NOMO-1 treated with dmso at 0.1 percent for 144 hours (cell line): ENCODE results near the gene TOR1B.
"Not testable (repeated sequence)": the region's sequence is repeated elsewhere in the genome, so short reads cannot be mapped to it uniquely, and the experiment has no call there.

Experiments
- DNase-seq: peaks from one replicate; lab custom pipeline; 2025; ENCODE audit not compliant: unreplicated experiment; lab: John Stamatoyannopoulos, UW

Gene TOR1B, protein sequence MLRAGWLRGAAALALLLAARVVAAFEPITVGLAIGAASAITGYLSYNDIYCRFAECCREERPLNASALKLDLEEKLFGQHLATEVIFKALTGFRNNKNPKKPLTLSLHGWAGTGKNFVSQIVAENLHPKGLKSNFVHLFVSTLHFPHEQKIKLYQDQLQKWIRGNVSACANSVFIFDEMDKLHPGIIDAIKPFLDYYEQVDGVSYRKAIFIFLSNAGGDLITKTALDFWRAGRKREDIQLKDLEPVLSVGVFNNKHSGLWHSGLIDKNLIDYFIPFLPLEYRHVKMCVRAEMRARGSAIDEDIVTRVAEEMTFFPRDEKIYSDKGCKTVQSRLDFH

DNA sequence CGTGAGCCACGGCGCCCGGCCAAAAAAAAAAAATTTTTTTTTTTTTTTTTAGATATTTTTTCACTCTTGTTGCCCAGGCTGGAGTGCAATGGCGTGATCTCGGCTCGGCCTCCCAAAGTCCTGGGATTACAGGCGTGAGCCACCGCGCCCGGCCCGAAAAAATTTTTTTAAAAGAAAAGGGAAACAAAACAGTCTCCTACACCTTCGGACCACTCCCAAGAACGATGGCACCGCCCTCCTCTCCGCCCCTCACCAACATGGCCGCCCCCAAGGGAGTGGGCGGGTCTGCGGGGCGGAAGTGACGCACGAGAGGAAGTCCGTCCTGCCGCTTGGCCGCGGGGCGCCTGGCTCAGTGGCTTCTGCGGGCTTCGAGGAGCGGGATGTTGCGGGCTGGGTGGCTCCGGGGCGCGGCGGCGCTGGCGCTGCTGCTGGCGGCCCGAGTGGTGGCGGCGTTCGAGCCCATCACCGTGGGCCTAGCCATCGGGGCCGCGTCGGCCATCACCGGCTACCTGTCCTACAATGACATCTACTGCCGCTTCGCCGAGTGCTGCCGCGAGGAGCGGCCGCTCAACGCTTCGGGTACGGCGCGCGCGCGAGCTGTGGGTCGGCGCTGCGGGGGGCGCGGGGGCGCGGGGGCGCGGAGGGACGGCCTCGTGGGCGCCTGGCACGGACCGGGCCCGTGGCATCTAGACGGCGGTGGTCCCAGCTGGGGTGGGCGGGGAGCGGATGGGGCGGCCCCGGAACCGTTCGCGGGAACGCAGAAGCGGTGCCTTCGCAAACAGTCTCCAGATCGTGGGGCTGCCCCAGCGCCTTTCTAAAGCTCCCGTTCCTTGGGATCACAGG is at the start of gene TOR1B:
Gene TOR1B (plus strand): TSS at position 352 of the 843 bp plus-strand sequence. CDS start 29 bp downstream, at position 381.
- peak; percentile 84 for DNase-seq

DNA sequence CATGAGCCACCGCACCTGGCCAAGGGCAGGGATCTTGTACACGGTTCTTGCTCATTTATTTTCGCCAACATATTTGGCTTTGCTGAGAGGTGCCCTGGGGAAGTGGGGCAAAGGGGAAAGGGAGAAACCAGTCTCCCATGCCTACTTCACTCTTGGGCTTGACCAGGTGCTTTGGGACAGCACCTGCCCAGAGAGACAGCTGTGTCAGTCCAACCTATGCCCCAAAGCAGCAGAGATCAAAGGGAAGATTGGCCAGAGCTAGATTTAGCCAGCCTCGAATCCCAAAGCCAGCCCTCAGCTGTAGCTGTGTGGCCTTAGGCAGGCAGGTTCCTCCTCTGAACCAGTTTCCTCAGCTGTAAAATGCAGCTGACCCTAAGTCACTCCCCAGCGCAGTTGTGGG is 47.8 kb upstream of the TOR1B start:
- DNase-seq: no peak

DNA sequence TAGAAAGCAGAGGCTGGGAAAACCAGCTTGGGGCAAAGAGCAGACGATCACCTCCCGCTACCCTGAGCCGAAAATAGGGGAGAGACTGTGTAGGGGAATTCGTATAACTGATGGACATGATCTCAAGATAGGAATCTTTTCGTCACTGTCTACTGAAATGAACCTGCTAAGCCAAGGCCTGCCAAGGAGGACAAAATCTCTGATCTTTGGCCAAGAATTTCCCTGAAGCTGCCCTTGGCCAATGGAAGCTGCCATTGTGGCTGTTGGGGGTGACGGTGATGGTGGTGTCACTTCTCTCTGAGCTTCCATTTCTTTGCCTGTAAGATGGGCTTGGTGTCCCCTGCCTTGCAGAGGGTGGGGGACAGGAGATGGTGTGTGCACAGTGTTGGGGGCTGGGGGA is 46.8 kb upstream of the TOR1B start:
- no peak for DNase-seq

DNA sequence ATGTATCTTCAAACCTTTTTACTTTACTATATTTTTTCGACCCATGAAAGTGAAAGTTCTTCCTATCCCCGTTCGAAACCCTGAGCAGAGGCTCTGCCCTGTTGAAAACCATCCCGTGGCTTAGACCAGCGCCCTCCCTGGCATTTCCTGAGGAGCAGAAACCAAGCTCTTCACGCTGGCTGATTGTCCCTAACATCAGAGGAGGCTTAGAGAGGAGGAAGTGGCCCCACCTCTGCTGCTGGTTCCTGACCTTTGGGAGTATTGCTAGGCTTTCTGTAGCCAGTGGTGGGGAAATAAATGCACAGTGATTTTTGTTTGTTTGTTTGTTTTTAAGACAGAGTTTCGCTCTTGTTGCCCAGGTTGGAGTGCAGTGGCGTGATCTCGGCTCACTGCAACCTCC is 45.9 kb upstream of the TOR1B start:
- DNase-seq: peak; percentile 7

DNA sequence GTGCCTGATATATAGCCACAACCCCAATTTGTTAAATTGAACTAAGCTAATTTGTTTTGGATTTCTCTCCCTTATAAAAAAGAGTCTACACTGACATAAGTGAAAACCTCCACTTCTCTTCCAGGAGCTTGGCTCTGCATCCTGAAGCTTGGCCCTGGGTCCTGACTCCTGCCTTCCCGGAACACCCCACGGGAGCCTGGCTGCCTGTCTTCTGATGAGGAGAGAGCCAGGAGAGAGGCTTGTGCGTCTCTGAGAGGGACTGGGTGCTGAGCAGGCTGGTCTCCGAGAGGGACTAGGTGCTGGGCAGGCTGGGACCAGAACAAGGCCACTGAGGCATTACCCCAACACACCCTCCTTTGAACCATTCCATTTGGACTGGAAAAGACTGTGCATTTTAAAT is 43.7 kb upstream of the TOR1B start:
- DNase-seq: no peak

DNA sequence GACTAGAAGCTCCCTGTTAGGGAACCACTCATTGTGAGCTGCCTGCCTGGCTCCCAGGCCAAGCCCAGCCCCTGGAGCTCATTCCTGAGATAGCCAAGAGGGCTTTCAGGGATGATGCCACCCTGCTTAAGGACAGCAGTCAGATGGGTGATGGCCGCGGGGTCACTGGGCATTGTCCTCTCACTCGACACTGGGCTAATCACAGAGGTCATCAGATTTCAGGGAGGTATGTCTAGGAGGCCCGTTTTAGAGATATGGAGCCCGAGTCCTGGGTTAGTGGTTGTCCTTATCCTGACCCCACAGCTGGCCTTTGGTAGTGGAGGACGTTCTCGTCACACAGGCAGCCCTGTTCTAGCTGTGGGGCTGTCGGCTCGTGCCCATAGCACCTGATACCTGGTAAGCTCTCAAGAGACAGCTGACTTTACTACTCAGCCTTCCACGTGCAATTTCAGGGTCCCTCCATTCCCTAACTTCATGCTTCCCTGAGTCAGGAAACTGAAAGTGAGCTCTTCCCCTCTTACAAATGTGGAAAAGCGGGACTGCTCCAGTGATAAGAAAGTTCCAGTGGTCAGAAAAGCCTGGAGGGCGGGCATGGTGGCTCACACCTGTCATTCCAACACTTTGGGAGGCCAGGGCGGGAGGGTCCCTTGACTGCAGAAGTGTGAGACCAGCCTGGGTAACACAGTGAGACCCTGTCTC is 43.0 kb upstream of the TOR1B start:
- no peak for DNase-seq

DNA sequence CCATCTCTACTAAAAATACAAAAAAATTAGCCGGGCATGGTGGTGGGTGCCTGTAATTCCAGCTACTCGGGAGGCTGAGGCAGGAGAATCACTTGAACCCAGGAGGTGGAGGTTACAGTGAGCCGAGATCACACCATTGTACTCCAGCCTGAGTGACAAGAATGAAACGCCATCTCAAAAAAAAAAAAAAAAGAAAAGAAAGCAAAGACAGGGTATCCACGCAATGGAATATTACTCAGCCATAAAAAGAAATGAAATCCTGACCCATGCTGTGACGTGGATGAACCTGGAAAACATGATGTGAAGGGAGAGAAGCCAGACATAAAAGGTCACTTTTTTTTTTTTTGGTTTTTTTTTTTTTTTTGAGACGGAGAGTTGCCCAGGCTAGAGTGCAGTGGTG is 42.2 kb upstream of the TOR1B start:
- not testable (repeated sequence) for DNase-seq

DNA sequence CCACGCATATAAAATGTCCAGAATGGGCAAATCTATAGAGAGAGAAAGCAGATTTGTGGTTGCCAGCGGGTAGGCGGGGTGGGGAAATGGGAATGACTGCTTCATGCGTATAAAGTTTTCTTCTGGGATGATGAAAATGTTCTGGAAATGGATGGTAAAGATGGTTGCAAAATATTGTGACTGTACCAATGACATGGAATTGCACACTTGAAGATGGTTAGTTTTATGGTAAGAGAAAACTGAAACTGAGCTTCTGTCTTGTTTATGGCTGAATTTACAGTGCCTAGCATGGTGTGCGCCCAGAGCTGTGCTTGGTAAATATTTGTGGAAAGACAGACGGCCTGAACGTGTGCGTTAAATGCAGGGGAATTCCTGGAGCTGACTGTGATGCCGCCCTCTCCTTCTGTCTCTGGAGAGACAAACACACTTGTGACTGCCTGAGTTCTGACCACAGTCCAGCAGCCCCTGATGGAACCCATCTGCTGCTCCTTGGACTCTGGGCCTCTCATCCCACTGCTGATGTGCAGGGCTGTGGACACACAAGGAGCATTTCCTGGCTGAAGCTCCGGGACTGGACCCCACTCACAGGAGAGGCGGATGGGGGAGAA is 41.6 kb upstream of the TOR1B start:
- DNase-seq: no peak

DNA sequence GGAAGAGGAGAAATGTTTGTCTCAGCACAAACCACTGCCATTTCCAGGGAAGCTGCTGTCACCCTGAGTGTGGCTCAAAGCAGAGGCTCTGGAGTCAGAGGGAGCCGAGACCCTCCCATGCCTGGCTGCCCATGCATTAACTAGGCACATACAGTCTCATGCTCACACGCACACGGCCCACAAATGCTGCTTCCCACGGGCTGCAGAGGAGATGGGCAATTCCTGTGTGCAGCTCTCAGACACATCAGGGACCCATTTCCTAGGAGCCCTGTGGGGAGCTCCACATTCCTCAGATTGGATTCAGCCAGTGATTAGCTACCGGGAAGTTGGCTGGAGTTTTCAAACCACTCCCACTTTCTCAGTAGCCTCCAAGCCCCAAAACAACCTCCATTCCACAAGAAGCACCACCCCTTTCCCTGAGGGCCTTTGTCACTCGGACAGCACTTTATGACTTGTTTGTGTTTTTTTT is 41.0 kb upstream of the TOR1B start:
- no peak for DNase-seq

DNA sequence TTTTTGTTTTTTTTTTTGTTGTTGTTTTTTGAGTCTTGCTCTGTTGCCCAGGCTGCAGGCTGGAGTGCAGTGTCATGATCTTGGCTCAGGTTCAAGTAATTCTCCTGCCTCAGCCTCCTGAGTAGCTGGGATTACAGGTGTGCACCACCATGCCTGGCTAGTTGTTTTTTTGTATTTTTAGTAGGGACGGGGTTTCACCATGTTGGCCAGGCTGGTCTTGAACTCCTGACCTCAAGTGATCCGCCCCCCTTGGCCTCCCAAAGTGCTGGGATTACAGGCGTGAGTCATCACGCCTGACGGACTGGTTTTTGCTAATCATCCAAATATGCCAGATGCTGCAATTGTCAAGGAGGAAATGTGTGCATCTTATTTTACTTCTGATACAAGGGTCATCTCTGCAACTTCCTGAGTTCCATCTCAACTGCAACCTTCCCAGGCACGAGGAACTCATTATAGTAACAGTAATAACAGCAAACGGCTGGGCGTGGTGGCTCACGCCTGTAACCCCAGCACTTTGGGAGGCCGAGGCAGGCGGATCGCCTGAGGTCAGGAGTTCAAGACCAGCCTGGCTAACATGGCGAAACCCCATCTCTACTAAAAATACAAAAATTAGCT is 40.5 kb upstream of the TOR1B start:
- peak; percentile 64 for DNase-seq

DNA sequence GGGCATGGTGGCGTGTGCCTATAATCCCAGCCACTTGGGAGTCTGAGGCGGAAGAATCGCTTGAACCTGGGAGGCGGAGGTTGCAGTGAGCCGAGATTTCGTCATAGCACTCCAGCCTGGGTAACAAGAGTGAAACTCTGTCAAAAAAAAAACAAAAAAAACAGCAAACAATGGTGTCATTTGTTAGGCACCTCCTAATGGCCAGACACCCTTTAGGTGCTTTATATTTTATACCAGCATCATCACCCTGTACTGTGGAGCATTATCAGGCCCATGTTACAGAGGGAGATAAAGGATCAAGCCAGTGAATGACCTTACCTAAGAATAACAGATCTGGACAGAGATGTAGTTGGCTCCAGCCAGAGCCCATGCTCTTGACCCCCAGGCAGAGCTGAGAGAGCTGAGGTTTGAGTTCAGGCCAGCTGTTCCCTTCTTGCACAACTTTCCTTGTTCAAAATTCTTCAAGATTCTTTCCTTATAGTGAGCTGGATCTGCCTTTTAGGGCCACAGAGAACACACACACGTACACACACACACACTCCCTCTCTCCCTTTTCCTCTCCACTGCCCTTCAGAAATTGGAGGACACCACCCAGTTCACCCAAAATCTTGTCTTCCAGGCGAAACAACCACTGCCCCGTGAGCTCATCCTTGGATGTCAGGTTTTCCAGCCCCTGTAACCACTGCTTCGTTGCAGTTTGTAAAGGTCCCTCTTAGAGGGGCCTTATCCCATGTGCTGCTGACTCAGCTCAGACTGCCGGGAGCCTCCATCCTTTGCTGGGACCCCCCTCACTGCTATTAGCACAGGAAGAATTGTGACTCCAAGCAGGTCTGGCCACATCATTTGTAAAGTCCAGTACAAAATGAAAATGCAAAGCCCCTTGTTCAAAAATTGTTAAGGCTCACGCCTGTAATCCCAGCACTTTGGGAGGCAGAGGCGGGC is 39.7 kb upstream of the TOR1B start:
- DNase-seq: peak; percentile 22

DNA sequence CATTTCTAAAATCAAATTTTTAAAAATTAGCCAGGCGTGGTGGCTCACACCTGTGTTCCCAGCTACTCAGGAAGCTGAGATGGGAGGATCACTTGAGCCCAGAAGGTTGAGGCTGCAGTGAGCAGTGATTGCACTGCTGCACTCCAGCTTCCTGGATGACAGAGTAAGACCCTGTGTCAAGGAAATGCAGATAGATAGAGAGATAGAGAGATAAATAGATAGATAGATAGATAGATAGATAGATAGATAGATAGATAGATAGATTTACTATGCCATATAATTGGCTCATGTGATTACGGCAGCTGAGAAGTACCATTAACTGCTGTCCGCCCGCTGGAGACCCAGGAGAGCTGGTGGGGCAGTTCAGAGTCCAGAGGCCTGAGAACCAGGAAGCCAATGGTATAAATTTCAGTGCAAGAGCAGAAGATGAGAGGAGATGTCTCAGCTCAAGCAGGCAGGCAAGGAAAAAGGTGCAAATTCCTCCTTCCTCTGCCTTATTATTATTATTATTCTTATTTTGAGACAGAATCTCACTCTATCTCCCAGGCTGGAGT is 37.1 kb upstream of the TOR1B start:
- DNase-seq: no peak

DNA sequence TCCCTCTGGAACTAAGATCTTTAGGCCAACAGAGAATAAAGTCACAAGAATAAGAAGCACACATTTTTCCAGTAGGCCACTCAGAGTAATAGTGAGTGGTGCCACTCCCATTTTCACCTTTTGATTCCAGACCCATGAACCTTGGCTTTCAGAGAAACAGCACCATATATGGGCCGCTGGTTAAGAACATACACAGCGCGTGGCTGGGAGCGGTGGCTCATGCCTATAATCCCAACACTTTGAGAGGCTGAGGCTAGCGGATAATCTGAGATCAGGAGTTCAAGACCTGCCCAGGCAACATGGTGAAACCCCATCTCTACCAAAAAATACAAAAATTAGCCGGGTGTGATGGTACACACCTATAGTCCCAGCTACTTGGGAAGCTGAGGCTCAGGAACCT is 34.5 kb upstream of the TOR1B start:
- DNase-seq: no peak

DNA sequence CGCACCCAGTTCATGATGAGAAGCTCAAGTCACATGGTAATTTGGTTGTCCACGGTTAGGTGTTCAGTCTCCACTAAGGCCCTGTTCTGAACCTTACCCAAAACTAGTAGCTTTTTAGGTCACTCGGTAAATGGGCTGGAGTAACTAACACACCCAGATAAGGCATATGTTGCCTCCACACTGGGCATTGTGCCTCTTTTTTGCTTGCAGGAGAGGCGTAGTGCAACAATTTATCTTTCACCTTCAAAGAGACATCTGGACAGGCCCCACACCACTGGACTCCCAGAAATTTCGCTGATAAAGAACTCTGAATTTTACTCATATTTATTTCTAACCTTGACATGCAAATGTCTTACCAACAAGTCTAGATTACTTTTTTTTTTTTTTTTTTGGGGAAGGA is 33.3 kb upstream of the TOR1B start:
- no peak for DNase-seq

DNA sequence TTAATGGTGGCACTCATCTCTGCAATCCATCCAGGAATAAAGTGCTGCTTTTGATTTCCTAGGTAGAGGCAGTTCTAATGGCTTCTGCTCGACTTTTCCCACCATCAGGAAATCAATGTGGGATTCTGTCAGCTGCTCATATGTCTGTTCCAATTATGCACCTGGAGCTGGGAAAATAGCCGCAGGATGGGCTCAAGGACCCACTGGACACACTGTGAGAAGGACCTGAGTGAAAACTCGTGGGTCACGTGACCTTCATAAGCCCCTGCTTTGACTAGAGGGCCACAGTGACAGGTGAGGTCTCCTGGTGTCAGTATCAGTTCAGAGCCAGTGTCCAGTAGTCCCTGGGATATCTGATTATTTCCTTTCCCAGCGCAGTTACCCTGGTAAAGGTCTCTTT is 32.2 kb upstream of the TOR1B start:
- no peak for DNase-seq

DNA sequence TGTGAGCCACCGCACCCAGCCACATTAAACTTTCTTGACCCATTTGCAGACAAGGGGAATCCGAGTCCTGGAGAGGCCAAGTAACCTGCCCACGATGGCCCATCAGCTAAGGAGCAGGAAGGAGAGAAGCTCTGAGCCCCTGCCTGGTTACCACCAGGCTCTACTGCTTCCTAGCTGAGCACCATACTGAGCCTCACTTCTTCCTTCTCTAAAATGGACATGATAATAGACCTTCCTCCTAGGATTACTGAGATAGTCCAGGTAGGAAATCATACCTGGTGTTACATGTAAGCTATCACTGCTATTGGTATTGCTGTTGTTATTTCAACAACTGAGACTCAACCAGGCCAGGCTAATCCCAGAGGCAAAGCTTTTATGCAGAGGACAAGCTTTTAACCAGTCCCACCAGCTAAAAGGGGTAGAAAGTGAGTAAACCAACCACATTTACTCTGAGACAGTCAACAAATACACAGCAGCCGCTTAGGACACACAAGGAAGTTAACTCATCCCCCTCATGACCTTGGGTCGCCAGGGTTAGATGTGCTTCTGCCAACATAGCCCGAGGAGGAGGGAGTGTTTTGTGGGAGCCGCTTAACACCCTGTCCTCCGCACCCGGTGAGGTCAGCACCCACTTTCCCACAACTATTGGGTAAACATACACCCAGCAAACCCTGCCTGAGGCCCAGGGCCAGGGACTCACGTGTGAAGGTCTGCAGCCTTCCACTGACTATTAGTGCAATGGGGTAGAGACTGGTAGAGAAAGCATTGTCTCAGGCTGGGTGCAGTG is 29.5 kb upstream of the TOR1B start:
- DNase-seq: peak; percentile 14

DNA sequence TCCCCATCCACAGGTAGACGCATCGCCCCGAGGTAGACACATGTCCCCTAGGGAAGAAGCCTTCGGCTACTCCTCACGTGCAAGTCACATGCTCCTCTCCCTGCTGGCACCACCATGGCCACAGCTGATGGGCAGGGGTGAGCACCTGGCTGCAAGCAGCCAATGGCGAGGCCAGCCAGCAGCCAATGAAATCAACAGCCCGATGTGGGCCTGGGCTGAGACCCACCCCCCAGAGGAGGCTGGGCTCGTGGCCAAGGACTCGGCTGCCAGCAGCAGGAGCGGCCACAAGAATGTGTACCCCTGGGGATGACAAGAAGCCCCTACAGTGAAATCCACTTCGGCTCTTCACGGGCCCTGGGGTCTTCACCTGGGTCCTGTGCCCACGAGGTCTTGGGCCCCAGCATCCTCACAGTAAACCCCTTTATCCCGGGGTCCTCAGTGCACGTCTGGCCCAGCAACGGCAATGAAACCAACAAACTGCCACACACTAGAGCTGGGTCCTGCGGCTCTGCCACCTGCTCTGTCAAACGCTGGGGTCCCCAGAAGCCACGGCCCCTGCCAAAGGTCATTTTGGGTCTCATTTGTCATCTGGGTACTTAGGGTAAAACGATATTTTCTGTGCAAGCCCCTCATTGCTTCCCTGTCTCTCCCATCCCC is 28.1 kb upstream of the TOR1B start:
- no peak for DNase-seq

DNA sequence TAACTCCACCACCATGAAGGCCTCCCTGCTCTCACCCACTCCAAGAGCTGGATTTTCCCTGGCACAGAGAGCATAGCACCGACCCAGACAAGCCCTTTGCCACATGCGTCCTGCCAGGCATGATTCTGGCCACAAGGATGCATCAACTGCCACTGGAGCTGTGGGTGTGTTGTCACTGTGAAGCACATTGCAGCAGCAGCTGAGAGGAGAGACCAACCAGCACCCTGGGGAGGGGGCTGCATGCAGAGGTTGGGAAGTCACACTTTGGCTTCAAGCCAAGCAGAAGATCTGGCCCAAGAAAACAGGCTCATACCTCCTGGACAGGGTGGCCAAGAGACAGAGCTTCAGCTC is 27.6 kb upstream of the TOR1B start:
- DNase-seq: no peak
